AG09309 (cell line): ENCODE data around the gene C17orf107.
"Not testable (repeated sequence)": the region's sequence is repeated elsewhere in the genome, so short reads cannot be mapped to it uniquely, and the experiment has no call there.

ENCODE experiments used
- DNase-seq: peaks from one replicate; pipeline ENCODE4 v3.0.0-alpha.2; 2010; ENCODE audit warnings: low read depth
- H3K4me3 ChIP-seq: 2 replicates; pipeline ENCODE4 v1.5.1; 2011; ENCODE audit warnings: mild to moderate bottlenecking, low read depth, low read length, moderate library complexity; ENCODE audit not compliant: control insufficient read depth
- TF ChIP-seq, protein P1 (sequence below): IDR thresholded peaks from 2 replicates; pipeline ENCODE4 v1.5.1; 2011; ENCODE audit warnings: mild to moderate bottlenecking, low read depth, low read length, inconsistent platforms; ENCODE audit not compliant: insufficient read depth, control insufficient read depth; ENCODE audit errors: missing control alignments

C17orf107 gene

DNA sequence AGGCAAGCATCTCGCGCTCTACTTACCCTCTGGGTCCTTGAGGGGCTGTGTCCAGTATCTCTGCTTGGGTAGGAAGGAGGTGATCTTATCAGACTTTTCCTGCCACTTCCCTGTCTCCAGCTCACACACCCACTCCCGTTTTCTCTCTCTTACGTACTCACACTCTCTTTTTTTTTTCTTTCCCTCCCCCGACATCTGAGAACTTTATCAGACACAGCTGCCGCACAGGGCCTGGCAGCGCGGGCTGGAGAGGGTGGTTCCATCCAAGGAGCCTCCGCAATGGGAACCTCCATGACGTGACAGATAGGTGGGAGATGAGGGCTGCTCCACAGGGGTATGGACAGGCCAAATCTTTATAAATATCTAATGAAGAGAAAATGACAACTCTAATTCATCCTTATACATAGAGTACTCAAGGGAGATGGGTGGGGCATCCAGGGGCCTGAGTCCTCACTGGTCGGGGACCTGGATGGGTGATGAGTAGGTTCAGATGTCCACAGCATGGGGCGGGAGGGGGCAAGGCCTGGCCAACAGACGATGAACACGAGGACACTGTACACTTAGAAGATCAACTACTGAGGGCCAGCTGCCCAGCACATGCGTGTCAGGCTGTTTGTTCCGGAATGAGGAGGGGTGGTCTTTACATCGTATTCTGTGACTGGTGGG, 42.9 kb upstream of the C17orf107 start:
- no peak for DNase-seq
- H3K4me3 ChIP-seq, result no peak overlapping the region
- TF ChIP-seq, protein P1, sequence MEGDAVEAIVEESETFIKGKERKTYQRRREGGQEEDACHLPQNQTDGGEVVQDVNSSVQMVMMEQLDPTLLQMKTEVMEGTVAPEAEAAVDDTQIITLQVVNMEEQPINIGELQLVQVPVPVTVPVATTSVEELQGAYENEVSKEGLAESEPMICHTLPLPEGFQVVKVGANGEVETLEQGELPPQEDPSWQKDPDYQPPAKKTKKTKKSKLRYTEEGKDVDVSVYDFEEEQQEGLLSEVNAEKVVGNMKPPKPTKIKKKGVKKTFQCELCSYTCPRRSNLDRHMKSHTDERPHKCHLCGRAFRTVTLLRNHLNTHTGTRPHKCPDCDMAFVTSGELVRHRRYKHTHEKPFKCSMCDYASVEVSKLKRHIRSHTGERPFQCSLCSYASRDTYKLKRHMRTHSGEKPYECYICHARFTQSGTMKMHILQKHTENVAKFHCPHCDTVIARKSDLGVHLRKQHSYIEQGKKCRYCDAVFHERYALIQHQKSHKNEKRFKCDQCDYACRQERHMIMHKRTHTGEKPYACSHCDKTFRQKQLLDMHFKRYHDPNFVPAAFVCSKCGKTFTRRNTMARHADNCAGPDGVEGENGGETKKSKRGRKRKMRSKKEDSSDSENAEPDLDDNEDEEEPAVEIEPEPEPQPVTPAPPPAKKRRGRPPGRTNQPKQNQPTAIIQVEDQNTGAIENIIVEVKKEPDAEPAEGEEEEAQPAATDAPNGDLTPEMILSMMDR, result no peak

DNA sequence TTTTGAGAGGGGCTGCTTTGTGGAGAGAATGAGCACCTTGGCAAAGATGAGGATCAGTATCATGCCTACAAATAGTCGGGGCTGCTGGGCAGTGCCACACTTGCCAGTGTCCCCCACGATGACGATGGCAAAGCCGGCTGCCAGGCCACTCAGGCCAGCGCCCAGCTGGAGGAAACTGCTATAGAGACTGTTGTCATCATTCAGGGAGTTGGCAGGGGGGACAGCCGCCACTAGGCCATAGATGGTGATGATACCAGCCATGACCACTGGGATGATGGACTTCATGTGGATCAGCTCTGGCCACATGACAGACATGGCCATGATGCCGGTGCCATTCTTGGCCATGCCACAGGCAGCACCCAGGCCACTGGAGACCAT, 42.4 kb upstream of the C17orf107 start:
- no peak for DNase-seq
- TF ChIP-seq, protein P1, result no peak
- H3K4me3 ChIP-seq, result no peak overlapping the region

DNA sequence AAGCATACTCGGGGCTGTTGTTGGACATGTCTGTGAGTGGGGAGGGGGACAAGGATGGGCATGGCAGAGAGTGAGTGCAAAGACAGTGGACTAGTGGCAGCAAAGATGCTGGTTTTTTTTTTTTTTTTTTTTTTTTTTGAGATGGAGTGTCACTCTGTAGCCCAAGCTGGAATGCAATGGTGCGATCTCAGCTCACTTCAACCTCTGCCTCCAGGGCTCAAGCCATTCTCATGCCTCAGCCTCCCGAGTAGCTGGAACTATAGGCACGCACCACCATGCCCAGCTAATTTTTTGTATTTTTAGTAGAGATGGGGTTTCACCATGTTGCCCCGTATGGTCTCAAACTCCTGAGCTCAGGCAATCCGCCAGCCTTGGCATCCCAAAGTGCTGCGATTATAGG, 42.0 kb upstream of the C17orf107 start:
- not testable (repeated sequence) for H3K4me3 ChIP-seq, DNase-seq

DNA sequence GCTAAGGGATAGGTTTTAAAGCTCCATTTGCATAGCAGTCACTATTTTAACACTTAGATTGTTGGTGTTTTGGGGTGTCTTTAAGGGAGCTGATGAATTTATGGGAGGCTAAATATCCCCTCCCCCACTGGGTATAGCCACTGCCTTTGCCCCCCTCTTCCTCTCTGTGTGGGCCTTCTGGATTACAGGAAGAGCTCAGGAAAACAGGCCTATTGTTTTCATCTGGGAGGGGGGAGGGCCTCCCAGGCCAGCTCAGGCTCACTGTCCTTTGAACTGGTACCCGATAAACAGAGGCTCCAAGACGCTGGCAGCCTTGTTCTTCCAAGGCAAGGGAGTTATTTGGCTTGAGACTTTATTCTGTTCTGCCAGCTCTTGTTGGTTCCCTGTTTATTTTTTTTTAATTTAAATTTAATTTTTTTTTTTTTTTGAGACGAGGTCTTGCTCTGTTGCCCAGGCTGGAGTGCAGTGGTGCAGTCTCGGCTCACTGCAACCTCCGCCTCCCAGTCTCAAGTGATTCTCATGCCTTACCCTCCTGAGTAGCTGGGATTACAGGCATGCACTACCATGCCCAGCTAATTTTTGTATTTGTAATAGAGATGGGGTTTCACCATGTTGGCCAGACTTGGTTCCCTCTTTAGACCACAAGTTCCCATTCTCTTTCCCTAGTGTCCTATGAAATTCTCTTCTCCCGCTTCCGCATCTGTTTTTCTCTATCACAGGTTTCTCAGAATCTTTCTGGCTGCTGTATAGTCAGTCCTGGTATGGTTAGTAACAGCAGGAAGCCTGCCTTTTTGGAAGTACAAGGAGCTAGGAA, 41.1 kb upstream of the C17orf107 start:
- no peak for DNase-seq
- no peak overlapping the region for H3K4me3 ChIP-seq
- TF ChIP-seq, protein P1, result no peak

DNA sequence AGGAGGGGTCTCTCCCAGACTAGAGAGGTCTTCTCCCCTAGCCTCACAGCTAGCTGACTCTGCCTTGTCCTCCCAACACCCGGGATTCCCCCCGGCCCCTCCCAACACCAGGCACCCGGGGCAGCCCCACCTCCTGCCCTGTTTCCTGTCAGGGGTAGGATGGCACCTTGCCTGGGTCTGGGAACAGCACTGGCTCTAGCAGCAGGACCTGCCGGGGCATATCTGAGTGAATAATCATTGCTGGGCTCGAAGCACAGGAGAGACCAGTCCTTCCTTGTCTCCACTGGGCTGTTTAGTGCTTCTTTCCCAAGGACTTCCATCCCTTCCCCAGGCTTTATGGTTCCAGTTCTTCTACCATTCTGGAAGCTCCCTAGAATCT, 40.5 kb upstream of the C17orf107 start:
- H3K4me3 ChIP-seq, result no peak overlapping the region
- TF ChIP-seq, protein P1, result no peak
- no peak for DNase-seq

DNA sequence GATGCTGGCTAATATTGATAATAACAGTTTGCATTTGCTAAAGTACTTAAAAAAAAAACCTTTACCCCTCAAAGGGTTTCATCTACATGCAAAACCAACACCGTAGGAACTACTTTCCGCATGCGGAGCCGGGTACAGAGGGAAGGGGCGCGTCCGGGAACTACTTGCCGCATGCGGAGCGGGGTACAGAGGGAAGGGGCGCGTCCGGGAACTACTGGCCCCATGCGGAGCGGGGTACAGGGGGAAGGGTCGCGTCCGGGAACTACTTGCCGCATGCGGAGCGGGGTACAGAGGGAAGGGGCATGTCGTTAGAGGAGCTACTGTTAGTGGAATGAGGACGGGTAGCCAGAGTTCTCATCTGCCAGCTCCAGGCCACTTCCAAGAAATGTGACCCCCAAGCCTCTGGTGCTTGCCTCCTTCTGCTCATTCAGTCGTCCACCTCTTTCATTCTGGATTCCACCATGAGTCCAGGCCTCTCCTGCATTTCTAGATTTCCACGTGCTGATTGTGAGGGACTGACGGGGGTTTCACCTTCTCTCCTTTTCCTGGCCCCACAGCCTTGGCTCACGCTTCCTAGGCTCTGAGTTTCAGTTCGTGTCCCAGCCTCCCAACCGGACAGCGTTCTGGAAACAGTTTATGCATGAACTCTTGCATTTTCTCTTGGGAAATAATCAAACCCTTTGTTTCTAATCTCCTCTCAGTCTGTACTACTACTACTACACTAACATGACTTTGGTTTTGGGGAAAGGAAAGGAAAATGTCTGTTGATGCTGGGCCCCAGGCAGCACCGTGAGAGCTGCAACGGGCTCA, 39.3 kb upstream of the C17orf107 start:
- TF ChIP-seq, protein P1, result no peak
- H3K4me3 ChIP-seq, result no peak overlapping the region

DNA sequence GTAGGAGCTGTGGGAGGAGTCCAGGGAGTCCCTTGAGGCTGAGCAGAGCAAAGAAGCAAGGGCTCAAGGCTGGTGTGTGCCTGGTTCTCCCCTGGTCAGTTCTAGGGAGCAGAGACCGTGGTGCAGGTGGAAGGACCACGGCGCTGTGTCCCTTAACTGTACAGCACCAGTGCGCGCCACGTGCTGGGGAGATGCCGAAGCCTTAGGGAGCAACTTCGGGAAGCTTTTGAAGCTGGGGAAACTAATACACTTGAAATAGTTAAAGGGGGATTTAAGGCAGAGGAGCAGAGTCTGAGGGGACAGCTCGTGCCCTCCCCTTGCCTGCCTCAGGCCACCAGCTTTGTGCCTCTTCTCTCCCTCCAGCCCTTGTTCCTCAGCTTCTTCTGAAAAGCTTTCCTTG, 38.7 kb upstream of the C17orf107 start:
- DNase-seq, result no peak
- H3K4me3 ChIP-seq, result no peak overlapping the region
- TF ChIP-seq, protein P1, result no peak

More for the DNA sequence above, 39.3 kb upstream of the C17orf107 start:
- DNase-seq, result no peak
